Epithelial cell of esophagus (primary cell): ENCODE measurements around the gene CFAP206.
"Not testable (repeated sequence)": the region's sequence is repeated elsewhere in the genome, so short reads cannot be mapped to it uniquely, and the experiment has no call there.

Experiments used
- DNase-seq: peaks from one replicate; pipeline ENCODE4 v3.0.0; 2010; ENCODE audit warnings: low read depth
- H3K4me3 ChIP-seq: 2 replicates; pipeline ENCODE4 v1.5.1; 2011; ENCODE audit warnings: mild to moderate bottlenecking, low read length, control low read depth
- TF ChIP-seq, protein P1 (sequence below): IDR thresholded peaks from 2 replicates; pipeline ENCODE4 v1.5.1; 2011; ENCODE audit warnings: low read depth, mild to moderate bottlenecking, low read length, control low read depth, inconsistent platforms; ENCODE audit not compliant: insufficient read depth; ENCODE audit errors: missing control alignments

Gene CFAP206

DNA sequence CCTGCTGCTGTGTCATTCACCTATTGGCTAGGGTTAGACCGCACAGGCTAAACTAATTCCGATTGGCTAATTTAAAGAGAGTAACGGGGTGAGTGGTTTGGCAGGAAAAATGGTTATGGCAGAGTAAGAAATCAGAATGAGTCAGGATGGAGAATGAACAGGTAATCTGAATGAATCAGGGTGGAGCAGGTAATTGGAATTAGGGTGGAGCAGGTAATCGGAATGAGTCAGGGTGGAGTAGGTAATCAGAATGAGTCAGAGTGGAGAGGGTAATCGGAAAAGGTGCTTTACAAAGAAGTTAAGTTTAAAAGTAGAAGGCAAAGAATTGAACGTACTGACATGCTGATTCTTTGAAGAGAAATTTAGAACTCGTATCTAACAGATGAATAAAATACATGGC, 76.7 kb downstream of the CFAP206 start:
- TF ChIP-seq, protein P1, sequence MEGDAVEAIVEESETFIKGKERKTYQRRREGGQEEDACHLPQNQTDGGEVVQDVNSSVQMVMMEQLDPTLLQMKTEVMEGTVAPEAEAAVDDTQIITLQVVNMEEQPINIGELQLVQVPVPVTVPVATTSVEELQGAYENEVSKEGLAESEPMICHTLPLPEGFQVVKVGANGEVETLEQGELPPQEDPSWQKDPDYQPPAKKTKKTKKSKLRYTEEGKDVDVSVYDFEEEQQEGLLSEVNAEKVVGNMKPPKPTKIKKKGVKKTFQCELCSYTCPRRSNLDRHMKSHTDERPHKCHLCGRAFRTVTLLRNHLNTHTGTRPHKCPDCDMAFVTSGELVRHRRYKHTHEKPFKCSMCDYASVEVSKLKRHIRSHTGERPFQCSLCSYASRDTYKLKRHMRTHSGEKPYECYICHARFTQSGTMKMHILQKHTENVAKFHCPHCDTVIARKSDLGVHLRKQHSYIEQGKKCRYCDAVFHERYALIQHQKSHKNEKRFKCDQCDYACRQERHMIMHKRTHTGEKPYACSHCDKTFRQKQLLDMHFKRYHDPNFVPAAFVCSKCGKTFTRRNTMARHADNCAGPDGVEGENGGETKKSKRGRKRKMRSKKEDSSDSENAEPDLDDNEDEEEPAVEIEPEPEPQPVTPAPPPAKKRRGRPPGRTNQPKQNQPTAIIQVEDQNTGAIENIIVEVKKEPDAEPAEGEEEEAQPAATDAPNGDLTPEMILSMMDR, result no peak
- peak; percentile 73 for DNase-seq
- no peak overlapping the region for H3K4me3 ChIP-seq

- H3K4me3 ChIP-seq, result no peak overlapping the region
- TF ChIP-seq, protein P1, result no peak
- no peak for DNase-seq
These were observed 79.8 kb downstream of the CFAP206 start for GRCh38 chr6:87487555-87487954.

GRCh38 chr6:87489326-87489725, 81.6 kb downstream of the CFAP206 start:
- DNase-seq, H3K4me3 ChIP-seq: not testable (repeated sequence)

DNA sequence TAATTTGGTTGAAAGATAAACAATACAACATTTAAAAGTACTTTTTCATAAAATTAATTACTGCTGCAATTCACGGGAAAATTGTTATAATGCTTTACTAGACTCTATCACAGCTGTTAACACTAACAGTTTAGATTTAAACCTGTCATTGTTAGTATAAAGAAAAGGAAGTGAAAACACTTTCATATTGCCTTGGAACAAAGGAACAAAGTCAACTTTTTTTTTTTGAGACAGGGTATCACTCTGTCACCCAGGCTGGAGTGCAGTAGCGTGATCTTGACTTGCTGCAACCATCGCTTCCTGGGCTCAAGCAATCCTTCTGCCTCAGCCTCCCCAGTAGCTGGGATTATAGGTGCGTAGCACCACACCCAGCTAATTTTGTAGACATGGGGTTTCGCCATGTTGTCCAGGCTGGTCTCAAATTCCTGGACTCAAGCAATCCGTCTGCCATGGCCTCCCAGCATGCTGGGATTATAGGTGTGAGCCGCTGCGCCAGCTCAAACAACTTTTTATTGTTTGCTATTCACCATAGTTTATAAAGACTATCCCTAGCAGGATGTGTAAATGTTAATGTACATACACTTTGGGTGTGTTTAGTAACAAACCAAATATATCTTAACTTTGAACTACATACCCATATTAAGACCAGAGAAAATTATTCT, 87.1 kb downstream of the CFAP206 start:
- TF ChIP-seq, protein P1, result no peak
- no peak for DNase-seq
- H3K4me3 ChIP-seq, result no peak overlapping the region

GRCh38 chr6:87498048-87498447, 90.3 kb downstream of the CFAP206 start:
- DNase-seq, result peak; percentile 4
- TF ChIP-seq, protein P1, result no peak
- no peak overlapping the region for H3K4me3 ChIP-seq

- TF ChIP-seq, protein P1, result no peak
- no peak overlapping the region for H3K4me3 ChIP-seq
- peak; percentile 16 for DNase-seq
These were observed 94.2 kb downstream of the CFAP206 start for GRCh38 chr6:87501809-87502572.

DNA sequence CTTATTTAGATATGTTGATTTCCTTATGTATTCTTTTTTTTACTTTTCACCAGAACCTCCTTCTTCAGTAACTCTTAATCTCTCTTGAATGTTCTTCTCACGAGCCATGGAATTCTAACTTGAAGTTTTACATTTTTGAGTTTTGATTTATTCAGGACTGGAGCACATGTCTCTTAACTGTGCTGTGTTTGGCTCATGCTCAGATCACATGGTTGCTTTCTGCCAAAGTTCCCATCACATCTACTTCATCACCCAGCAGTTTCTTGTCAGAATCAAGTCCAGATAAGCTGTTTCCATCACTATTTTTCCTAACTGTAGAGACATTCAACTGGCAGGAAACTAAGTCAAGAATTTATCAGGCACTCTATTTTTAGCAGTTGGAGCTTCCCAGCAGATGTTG, 96.7 kb downstream of the CFAP206 start:
- H3K4me3 ChIP-seq, result no peak overlapping the region
- no peak for DNase-seq
- TF ChIP-seq, protein P1, result no peak
